ENCODE results near the gene KCTD5.

The KCTD5 gene

DNA sequence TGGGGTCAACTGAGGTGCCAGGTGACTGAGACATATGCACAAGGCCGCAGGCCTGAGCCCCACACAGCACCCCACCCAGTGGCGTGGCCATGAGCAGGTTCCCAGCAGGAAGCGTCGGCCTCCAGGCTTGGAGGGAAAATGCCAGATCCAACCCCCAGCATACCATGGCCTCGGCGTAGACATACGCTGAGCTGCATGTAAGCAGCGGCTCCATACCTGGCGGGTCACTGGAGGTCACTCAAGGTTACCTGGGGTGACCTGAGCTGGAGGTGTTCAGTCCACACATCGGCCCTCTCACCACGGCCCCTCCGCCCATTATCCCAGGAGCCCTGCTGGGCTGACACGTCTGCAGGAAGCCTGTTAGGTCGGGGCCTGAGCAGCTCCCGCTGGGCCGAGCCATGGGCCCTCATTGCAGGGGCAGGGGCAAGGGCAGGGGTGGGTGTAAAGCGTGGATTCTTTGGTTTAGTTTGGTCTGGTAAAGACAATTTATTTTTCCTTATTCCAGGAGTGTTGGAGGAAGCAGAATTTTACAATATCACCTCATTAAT, 15.2 kb downstream of the KCTD5 start:
- no peak for DNase-seq (ENCODE audit: low spot score)

DNA sequence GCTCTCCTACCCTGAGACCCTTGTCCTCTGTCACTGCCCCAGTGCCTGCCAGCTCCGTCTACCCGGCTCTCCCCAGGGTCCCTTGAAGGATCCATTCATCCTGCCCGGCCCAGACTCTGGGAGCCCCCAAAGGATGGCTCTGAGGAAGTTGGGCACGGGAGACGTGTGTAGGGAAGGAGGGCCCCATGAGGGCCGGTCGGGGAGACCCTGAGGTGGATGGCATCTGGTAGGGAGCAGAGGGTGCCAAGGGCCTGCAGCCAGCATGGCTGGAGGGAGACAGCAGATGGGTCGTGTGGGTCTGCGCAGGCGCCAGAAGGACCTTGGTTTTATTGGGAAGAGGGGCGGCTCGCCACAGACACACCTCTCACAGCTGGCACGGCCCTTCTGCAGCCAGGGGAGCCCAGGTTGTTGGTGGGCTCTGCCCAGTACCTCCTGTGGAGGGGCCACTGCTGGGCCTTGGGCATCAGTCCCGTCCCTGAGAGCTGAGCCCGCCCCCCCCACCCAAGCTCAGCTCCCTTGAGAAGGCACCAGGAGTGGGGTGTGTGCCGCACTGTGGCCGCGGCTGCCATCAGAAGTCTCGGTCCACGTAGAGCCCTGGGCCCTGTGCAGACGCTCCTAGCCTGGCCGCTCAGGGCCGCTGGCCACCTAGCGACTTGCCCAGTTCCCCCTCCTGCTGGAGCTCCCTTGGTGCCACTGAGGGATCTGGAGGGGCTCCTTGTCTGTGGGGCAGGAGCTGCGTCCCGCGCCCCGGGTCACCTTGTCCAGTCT, 16.0 kb downstream of the KCTD5 start:
- no peak for DNase-seq (ENCODE audit: low spot score)

DNA sequence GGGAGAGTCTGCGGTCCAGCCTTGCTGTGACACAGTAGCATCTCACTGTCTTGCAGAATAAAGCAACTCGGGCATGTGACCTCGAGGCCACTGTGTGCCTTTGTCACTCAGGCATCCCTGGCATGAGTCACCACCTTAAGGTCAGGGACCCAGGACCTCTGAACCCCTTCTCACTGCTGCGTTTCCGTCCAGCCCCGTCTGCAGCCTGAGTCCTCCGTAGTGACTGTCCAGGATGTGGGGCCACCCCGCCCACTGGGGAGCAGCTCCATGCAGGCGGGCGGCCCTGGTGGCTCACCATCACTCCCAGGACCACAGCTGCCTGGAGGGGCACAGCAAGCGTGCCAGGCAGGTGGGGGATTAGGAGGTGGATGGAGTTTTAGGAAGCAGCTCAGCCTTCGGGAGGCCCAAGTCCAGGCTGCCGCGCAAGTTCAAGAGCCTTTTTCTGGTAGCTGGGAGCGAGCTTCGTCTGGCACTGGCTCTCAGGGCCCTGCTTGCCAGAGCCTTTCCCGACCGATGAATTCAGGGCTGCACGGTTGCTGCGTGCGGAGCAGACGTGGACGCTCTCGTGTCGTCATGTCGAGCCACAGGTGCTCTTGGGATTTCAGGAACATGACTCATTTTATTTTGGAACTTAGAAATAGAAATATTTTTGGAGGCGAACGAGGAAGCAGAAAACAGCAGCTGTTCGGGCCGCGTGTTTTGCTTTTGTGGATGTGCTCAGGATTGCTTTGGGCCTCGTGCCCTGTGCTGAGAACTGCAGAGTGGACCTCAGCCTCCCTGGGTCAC, 16.8 kb downstream of the KCTD5 start:
- no peak for DNase-seq (ENCODE audit: low spot score)

DNA sequence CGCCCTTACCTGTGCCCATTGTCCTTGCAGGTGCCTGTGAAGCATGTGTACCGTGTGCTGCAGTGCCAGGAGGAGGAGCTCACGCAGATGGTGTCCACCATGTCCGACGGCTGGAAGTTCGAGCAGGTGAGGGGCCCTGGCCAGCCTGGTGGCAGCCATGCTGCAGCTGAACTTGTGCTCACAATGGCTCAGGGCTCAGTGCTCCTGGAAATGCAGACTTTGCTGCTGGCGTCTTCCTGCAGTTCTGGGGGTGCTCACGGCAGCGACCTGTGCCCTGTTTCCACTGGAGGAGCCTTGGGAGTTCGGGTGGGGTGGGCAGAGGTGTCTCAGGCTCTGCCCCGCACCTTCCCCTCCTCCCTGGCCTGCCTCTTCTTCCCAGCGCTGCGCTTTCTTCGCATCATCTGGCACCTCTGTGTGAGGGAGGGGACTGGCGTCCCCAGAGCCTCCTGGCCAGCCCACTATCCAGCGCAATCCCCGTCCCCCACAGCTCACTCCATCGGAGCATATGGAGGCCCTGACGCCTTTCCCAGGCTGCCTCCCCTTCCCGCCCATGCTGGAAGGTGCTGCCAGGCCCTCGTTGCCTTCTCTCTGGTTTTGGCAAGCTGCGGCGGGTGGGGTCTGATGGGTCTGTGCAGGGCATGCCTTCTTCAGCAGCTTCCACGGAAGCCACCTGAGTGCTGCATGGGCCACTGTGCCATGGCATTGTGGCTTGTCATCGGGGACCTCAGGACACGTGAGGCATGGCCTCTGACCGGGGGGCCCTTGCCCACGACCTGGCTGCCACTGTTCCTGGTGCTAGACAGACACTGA, 17.7 kb downstream of the KCTD5 start:
- no peak for DNase-seq (ENCODE audit: low spot score)

DNA sequence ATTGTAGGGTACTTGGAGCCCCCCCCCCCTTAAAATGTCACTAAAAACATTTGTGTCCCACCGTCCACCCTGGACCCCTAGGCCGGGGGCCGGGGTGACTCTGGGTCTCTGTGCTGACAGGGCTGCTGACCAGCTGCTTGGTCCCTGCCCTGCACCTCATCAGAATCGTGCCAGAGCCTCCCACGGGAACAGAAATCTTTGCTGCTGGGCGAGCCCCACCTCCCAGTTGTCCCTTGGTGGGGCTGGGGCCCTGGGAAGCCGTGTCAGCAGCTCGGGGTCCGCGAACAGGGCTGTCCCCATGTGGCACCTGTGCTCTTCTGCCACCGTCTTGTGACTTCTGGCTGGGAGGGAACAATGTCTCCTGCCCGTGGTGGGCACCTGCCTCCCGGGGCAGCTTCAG, 18.5 kb downstream of the KCTD5 start:
- no peak for DNase-seq (ENCODE audit: low spot score)

DNA sequence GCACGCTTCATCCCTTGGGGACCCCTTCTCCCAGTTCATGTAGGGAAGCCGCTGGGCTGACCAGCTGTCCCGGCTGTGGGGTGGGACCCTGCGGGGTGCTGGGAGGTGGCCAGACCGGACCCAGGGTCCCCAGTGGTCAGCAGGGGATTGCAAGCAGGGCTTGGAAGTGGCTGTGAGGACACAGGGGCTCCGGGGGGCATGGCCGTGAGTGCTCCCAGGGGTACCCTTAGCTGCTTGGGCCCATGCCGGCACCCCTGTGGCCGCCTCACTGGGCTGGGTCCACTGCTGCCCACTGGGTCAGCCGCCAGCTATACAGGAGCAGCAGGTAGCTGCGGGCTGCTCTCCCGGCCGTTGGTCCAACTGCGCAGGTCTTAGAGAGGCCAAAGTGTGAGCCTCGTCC, 18.9 kb downstream of the KCTD5 start:
- DNase-seq (ENCODE audit: low spot score): no peak

DNA sequence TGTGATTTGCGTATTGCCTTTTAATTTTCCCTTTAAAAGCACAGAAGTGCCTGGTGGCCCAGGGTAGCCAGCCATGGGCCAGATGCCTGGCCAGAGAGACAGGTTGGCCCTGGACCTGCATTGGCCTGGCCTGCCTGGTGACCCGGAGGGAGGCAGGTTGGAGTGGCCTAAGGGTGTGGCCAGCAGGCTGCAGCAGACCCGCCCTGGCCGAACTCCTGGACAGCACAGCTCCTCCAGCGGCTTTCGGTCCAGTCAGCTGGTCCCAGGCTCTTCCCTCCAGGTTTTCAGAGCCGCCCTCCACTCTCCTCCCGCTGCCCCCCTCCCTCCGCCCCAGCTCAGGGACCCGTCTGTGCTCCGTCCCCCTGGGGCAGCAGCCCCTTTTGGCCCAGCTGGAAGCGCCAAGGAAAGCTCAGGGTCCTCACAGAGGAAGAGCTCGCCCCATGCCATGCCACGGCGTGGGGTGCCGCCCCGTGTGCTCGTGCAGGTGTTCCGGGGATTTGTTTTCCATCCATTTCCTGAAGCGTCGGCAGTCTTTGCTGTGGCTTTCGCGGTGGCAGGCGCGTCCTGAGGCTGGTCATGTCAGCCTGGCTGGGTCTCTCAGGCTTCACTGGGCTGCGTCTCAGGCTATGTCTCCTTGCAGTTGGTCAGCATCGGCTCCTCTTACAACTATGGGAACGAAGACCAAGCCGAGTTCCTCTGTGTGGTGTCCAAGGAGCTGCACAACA, 19.6 kb downstream of the KCTD5 start:
- no peak for DNase-seq (ENCODE audit: low spot score)

DNA sequence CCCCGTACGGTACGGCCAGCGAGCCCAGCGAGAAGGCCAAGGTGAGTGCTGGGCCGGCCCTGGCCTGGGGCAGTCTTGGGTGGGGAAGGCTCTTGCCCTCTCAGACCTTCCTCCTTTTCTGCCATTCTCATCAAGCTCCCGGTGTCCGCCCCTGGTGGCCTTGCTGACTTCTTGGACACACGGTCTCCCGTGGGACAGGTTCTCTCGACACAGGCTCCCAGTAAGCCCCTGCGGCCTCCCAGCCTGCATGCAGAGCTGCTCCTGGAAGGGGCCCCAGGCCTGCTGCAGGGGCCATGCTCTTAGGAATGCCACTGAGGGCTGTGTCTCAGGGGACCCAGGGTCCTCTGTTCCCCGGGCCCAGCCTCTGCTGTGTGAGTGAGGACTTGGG, 20.1 kb downstream of the KCTD5 start:
- no peak for DNase-seq (ENCODE audit: low spot score)

DNA sequence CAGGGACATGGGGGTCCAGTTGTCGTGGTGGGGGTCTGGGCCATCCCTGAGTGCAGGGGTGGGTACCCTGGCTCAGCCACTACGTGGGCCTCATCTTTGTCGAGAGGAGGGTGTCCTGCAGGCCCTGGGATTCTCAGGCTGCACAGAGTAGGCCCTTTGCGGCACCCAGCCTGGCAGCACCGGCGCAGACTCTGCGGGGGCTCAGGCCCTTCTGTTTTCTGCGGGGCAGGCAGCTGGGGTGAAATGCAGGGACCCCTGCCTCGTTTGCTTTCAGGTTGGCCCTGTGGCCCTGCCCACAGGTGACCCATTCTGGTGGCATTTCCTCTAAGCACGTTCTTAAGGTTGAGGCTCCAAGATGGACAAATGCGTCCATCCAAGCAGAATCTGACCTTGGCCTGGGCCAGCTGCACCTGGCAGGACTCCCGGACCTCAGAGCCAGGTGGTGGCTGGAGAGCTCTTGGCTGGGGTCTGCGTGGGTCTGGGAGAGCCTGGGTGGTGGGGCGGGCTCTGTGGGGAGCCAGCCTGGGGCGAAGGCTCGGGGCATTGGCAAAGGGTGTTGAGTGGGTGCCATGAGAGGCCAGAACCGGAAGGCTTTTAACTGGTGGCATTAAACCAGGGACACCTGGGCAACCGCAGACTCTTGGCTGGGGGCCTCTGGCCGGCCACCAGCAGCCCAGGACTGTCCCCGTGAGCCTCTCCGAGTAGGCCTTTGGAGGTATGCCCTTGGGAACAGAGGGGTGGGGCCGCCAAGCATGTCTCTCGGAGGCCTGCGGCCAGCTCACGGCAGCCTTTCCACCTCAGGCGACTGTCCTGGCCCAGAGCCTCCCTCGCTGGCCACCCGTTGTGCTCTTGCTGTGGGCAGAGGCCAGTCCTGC, 20.8 kb downstream of the KCTD5 start:
- no peak for DNase-seq (ENCODE audit: low spot score)

DNA sequence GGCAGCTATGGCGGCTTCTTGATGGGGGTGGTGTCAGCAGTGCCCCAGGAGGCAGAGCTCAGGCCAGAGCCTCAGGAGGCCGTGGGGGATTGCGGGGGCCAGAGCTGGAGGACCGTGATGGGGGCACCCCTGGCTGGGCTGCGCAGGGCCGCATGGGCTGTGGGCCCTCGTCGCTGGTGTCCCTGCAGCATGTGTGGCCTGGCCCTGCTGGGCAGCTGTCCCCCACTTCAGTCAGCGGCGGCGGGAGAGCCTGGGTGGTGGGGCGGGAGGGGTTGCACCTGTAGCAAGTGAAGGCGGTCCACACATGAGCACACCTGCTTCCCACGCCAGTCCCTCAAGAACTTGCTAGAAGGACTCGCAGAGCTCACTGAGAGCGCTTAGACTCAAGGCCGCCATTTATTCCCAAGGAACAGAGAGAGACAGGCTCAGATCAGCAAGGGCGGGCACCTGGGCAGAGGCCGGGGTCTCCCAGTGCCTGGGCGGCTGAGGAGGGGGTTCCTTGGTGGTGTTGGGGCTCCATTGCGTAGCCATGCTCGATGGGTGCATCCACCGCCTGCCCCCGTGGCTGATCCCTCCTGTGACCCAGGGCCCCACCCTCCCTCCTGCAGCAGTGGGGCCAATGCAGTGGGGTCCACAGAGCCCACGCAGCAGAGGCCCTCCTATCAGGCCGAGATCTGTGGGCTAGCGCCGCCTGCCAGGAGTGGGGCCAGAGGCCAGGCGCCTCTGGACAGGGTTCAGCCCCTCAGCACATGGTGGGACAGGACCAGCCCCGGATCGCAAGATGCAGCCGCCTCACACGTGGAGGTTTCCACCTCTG, 22.1 kb downstream of the KCTD5 start:
- DNase-seq (ENCODE audit: low spot score): no peak

DNA sequence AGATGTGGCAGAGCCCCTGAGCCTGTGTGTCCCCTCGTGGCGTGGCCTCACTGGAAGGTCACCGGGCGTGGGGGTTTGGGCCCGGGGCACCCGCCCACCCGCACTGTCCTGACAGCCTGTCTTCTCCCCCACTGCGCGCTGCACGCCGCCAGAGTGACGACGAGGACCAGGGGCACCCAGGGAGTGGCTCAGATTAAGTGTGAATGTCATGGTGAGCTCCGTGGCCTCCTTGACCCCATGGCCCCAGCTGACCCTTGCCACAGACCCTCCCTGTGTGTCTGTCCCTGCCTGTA, 22.6 kb downstream of the KCTD5 start:
- DNase-seq (ENCODE audit: low spot score): no peak

DNA sequence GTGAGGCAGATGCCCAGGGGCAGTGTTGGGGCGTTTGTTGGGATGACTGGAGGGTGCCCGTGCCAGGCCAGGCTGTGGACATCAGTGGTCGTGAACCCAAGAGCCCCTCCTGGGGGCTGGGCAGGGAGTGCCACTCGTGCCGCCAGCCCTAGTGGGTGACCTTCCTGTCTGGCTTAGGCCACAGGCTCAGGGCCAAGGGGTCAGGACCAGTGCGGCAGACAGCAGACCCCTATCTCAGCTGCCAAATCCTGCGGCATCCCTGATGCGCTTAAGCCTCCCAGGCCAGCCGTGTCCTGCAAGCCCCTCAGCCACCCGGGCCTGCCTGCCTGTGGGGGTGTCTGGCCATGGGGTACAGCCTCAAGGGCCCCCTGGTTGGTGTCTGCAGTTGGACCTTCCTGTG, 23.0 kb downstream of the KCTD5 start:
- no peak for DNase-seq (ENCODE audit: low spot score)

DNA sequence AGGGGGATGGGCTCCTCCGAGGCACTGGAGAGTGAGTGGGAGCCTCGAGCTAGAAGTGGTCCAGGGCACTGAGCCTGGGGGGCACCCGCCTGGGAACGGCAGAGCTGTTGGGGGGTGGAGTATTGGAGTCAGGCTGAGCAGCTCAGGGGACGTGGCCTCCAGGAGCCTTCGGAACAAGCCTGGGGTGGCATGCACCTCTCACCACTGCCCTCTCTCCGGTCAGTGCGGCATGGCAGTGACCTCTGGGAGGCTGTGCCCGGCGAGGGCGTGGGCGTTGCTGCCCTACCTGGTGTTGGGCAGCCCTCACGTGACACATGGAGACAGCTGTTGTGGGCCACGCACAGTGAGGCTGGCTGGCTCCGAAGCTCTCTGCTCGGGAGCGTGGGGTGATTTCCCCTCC, 23.8 kb downstream of the KCTD5 start:
- DNase-seq (ENCODE audit: low spot score): no peak

DNA sequence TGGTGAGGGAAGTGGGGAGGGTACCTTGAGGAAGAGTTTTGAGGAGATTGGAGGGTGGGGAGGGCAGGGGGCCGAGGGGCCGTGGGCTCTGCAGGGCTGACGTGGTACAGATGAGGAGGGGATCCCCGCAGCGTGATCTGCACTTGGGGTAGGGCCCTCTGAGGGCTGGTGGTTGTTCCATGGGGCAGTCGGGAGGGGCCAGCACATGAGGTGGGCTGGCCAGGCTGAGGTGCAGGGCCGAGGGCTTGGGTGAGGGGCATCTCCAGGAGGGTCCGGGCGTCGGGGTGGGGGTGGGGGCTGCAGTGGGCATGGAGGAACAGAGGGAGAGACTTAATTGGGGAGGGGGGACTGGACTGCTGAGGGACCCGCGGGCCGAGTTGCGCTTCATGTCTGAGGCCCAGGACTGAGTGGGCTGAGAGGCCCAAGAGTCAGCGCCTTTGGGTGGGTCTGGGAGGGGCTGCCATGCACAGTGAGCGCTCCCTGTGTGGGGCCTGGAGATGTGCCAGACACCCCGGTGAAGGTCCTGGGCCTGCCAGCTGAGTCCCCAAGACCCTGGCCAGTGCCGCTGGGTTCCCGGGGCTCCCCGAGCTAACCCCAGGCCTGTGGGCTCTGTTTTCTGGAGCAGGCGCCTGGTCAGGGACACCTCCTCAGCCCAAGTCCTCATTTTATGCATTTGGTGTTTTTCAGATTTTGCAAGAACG, 24.4 kb downstream of the KCTD5 start:
- DNase-seq (ENCODE audit: low spot score): no peak

DNA sequence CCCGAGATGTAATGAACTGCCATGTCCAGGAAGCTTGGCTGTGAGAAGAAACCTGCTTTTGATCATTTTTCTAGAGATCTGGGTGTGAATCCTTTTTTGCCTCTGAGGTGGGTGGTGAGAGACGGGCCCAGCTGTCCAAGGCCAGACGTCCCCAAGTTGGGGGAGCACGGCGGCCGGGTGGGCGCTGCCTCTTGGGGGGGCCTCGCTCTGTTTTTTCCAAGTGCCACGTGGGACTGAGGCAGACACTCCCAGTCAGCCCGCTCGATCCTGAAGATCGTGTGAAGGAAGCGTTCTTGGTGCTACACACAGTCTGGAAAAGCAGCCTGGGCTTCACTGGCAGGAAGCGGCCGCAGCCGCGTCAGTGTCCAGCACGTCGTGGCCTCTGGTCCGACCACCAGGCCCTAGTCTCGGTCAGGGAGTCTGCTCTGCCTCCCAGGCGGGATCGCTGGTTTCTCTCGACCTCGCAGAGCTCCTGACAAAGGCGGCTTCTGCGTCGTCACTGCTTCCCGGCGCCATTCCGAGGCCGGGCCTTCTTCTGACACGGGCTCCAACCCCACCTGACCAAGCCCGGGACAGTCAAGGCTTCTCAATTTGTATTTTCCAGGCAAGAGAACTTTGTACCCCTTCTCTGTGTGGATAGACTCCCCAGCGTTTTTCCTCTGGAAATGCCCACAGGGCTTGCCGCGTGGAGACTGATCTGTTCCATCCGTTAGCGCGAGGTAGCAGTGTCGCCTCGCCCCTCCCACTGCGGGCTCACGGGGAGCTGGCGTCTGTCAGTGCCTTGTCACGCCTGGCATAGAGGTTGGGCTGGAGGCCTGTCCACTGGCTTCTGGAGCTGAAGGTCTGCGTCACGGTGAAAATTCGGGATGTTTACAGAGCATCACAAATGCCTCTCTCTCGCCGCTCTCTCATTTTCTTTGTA, 25.3 kb downstream of the KCTD5 start:
- no peak for DNase-seq (ENCODE audit: low spot score)

DNA sequence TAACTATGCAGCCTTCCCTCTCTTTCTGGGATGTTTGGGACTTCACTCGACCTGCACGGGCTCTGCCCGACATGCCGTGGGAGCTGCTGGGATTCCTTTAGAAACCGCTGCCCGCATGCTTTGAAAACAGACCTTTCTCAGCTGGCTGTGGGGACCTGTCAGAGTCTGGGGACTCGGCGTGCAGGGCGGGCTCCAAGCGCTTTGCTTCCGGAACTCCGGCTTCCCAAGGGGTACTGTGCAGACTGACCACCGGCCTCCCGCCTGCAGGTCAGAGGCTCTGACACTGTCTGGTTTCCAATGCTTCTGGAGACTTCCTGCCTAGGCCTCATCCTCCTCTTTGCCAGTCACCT, 25.9 kb downstream of the KCTD5 start:
- no peak for DNase-seq (ENCODE audit: low spot score)

DNA sequence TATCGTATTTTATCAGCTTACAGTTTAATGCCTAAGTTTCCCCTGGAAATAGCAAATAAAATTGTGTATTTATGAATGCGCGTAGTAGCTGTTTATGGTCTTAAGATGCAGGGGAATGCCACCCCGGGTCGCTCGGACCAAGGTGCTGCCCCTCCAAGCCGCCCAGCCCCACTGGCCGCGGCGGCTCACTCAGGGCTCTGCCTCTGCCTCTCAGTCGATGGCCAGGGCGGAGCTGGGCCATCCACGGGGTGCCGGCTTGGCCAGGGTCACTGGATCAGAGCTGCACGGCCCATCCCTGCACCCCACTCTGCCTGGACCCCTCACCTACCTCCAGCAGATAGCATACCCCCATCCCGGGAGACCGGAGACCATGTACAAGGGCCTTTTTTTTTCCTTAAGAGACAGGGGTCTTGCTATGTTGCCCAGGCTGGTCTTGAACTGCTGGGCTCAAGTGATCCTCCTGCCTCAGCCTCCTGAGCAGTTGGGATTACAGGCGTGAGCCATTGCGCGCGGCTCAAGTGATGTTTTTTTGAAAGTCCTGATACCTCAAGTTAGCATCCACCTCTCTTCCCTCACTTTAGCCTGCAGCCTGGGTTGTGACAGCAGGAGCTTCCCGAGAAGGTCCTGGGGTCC, 26.7 kb downstream of the KCTD5 start:
- no peak for DNase-seq (ENCODE audit: low spot score)

DNA sequence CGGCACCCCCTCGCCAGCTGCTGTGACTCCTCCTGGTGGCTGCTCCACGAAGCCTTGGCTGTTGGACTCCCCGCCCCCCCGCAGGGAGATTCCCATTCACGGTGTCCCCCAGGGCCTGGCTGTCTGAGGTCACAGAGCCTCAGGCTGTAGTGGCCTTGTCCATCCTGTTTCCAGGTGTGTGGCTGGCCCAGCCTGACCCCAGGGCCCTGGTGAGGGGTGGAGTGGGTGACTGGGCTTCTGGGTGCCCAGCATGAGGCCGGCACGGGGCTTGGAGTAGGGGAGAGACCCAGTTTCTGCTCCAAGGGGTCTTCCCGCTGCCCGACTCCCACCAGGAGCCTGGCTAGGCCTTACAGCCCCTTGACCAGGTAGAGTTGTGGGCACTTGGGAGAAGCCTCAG, 27.3 kb downstream of the KCTD5 start:
- DNase-seq (ENCODE audit: low spot score): no peak

Data from hematopoietic multipotent progenitor cell treated with erythropoietin and hydrocortisone succinate and interleukin-3 and kit ligand, for 15 days (in vitro differentiated cells).